Liver (tissue), 9 donors: Measurements from ENCODE around the gene GPATCH8. TPM values are rescaled to one million over a fixed set of nuclear protein-coding genes. Genes with fewer than 3 reads are reported as not detected.

Experiments
- DNase-seq: peaks from one replicate; pipeline ENCODE4 v3.0.0-alpha.2; 2017; ENCODE audit warnings: low spot score
- H3K27ac ChIP-seq, 2 donors: one replicate each; pipeline ENCODE4 v1.7.0; 2013; ENCODE audit warnings: inconsistent platforms in 2 of 2, low read length in 2 of 2, control low read depth in 1 of 2, low read depth in 1 of 2, mild to moderate bottlenecking in 1 of 2
- H3K27me3 ChIP-seq, 4 donors: one replicate each; pipeline versions ENCODE4 v1.6.1 to v1.7.0; 2013; ENCODE audit warnings: low read length in 3 of 4, inconsistent platforms in 1 of 4, mild to moderate bottlenecking in 1 of 4, moderate library complexity in 1 of 4; ENCODE audit not compliant: control insufficient read depth in 4 of 4, insufficient read depth in 4 of 4
- H3K36me3 ChIP-seq, 4 donors: one replicate each; pipeline versions ENCODE4 v1.6.1 to v1.7.0; 2013; ENCODE audit warnings: low read length in 3 of 4, mild to moderate bottlenecking in 3 of 4, low read depth in 1 of 4, moderate library complexity in 1 of 4; ENCODE audit not compliant: control insufficient read depth in 4 of 4, insufficient read depth in 3 of 4
- H3K4me1 ChIP-seq, 4 donors: one replicate each; pipeline versions ENCODE4 v1.6.1 to v1.7.0; 2013; ENCODE audit warnings: low read length in 3 of 4, mild to moderate bottlenecking in 3 of 4, moderate library complexity in 1 of 4; ENCODE audit not compliant: control insufficient read depth in 4 of 4, insufficient read depth in 4 of 4
- H3K4me3 ChIP-seq, 3 donors: one replicate each; pipeline versions ENCODE4 v1.6.1 to v1.7.0; 2013; ENCODE audit warnings: low read length in 3 of 3, control low read depth in 1 of 3, low read depth in 1 of 3, mild to moderate bottlenecking in 1 of 3
- H3K9ac ChIP-seq, 2 donors: one replicate each; pipeline ENCODE4 v1.7.0; 2013; ENCODE audit warnings: low read length in 2 of 2, mild to moderate bottlenecking in 2 of 2, moderate library complexity in 2 of 2, control low read depth in 1 of 2, low read depth in 1 of 2
- H3K9me3 ChIP-seq, 4 donors: one replicate each; pipeline versions ENCODE4 v1.6.1 to v1.7.0; 2013; ENCODE audit warnings: low read length in 3 of 4; ENCODE audit not compliant: control insufficient read depth in 4 of 4
- EGR1 ChIP-seq, 2 donors: IDR thresholded peaks; 2 replicates each; pipeline ENCODE4 v1.6.1; 2016 to 2018; ENCODE audit warnings: antibody characterized with exemption in 2 of 2, low read depth in 2 of 2
- FOXA1 ChIP-seq: IDR thresholded peaks from 2 replicates; pipeline ENCODE4 v1.6.1; 2016; ENCODE audit warnings: antibody characterized with exemption
- FOXA2 ChIP-seq: IDR thresholded peaks from 2 replicates; pipeline ENCODE4 v1.6.1; 2016; ENCODE audit warnings: antibody characterized with exemption
- GABPA ChIP-seq, 2 donors: IDR thresholded peaks in 1 of 2; conservative IDR thresholded peaks in 1 of 2; 2 replicates each; pipeline ENCODE4 v1.6.1; 2016; ENCODE audit warnings: antibody characterized with exemption in 2 of 2, mild to moderate bottlenecking in 1 of 2, moderate library complexity in 1 of 2
- HNF4A ChIP-seq, 2 donors: conservative IDR thresholded peaks; 2 replicates each; pipeline ENCODE4 v1.6.1; 2016; ENCODE audit warnings: antibody characterized with exemption in 2 of 2, mild to moderate bottlenecking in 2 of 2
- HNF4G ChIP-seq: IDR thresholded peaks from 2 replicates; pipeline ENCODE4 v1.6.1; 2016; ENCODE audit warnings: antibody characterized with exemption
- JUND ChIP-seq, 2 donors: IDR thresholded peaks; 2 replicates each; pipeline ENCODE4 v1.6.1; 2016; ENCODE audit warnings: antibody characterized with exemption in 2 of 2
- NR2F2 ChIP-seq: IDR thresholded peaks from 2 replicates; pipeline ENCODE4 v1.6.1; 2016; ENCODE audit warnings: antibody characterized with exemption
- RAD21 ChIP-seq, 2 donors: IDR thresholded peaks; 2 replicates each; pipeline ENCODE4 v1.6.1; 2016; ENCODE audit warnings: antibody characterized with exemption in 2 of 2, mild to moderate bottlenecking in 2 of 2
- SP1 ChIP-seq: IDR thresholded peaks from 2 replicates; pipeline ENCODE4 v1.6.1; 2018; ENCODE audit warnings: antibody characterized with exemption, mild to moderate bottlenecking
- TAF1 ChIP-seq: conservative IDR thresholded peaks from 2 replicates; pipeline ENCODE4 v1.6.1; 2016; ENCODE audit warnings: antibody characterized with exemption, mild to moderate bottlenecking
- YY1 ChIP-seq: IDR thresholded peaks from 2 replicates; pipeline ENCODE4 v1.6.1; 2016; ENCODE audit warnings: antibody characterized with exemption, mild to moderate bottlenecking
- WGBS: extraction: QIAGEN DNeasy Blood & Tissue Kit; methylation state at CpG from one replicate; pipeline ENCODE4 v1.1.7; 2013; 5-methylcytosine and 5-hydroxymethylcytosine counted together
- polyA plus RNA-seq, 2 donors: library from polyadenylated mRNA; stranded (reverse) in 1 of 2; unstranded in 1 of 2; fragments of 200-250 nt in 1 of 2; fragments of >200 nt in 1 of 2; fragmentation: Nextera tagmentation in 1 of 2; extraction: Ambion mirVana in 1 of 2; gene quantifications; one replicate each; pipeline versions ENCODE4 v1.2.1 to v1.2.3, GENCODE V29; 2013 to 2015
- total RNA-seq, 2 donors: library from RNA; depleted of rRNA; stranded (reverse); fragments of >200 nt; gene quantifications; one replicate each; pipeline ENCODE4 v1.2.3, GENCODE V29; 2014
- TF ChIP-seq, protein P1 (sequence below): IDR thresholded peaks from 2 replicates; pipeline ENCODE4 v1.6.1; 2016; ENCODE audit warnings: antibody characterized with exemption
- TF ChIP-seq, protein P2 (sequence below): IDR thresholded peaks from 2 replicates; pipeline ENCODE4 v1.6.1; 2016; ENCODE audit warnings: antibody characterized with exemption
- TF ChIP-seq, protein P3 (sequence below): IDR thresholded peaks from 2 replicates; pipeline ENCODE4 v1.6.1; 2016; ENCODE audit warnings: antibody characterized with exemption
- TF ChIP-seq, protein P4 (sequence below): fragments of 150-350 bp; IDR thresholded peaks from 2 replicates; pipeline ENCODE4 v1.5.1; 2017; ENCODE audit warnings: improper control_type of control experiment, low read depth, low read length; ENCODE audit not compliant: missing input control
- TF ChIP-seq, protein P5 (sequence below): IDR thresholded peaks from 2 replicates; pipeline ENCODE4 v1.6.1; 2016; ENCODE audit warnings: antibody characterized with exemption, mild to moderate bottlenecking
- donor health status: healthy.
- donor health status: healthy.
- donor health status: healthy.
- donor health status: healthy.
- donor health status: healthy.

The GPATCH8 gene
- total and polyA plus RNA-seq, 4 donors: 4.2 to 21.8 (median 9.9) TPM

DNA sequence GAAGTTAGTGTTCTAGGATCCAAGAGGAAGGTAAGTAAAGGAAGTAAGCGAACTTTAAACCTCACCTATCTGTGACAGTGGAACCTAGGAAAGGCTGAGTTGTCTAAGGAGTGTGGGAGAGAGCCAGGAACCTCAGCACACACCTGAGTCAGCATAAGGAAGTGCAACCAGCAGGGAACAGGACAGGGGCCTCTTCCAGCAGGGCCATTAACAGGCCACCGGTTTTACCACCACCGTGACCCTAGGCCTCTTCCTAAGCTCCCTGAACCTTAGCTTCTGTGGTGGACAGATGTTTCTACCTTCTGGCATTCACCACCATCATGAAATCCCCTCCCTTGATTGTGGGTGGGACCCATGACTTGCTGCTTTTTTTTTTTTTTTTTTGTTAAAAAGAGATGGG is 26.7 kb upstream of the GPATCH8 start:
- no peak for DNase-seq
- TF ChIP-seq, protein P1, sequence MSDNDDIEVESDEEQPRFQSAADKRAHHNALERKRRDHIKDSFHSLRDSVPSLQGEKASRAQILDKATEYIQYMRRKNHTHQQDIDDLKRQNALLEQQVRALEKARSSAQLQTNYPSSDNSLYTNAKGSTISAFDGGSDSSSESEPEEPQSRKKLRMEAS: no peak
- TF ChIP-seq, protein P2, sequence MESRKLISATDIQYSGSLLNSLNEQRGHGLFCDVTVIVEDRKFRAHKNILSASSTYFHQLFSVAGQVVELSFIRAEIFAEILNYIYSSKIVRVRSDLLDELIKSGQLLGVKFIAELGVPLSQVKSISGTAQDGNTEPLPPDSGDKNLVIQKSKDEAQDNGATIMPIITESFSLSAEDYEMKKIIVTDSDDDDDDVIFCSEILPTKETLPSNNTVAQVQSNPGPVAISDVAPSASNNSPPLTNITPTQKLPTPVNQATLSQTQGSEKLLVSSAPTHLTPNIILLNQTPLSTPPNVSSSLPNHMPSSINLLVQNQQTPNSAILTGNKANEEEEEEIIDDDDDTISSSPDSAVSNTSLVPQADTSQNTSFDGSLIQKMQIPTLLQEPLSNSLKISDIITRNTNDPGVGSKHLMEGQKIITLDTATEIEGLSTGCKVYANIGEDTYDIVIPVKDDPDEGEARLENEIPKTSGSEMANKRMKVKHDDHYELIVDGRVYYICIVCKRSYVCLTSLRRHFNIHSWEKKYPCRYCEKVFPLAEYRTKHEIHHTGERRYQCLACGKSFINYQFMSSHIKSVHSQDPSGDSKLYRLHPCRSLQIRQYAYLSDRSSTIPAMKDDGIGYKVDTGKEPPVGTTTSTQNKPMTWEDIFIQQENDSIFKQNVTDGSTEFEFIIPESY: no peak
- TF ChIP-seq, protein P3, sequence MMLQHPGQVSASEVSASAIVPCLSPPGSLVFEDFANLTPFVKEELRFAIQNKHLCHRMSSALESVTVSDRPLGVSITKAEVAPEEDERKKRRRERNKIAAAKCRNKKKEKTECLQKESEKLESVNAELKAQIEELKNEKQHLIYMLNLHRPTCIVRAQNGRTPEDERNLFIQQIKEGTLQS: no peak
- Histone ChIP-seq H3K4me3 (no peak overlapping the region), H3K4me1 (no peaks in the 10 kb centered on the region), H3K27ac (no peak overlapping the region), H3K36me3 (no peaks in the 10 kb centered on the region), H3K9me3 (no peaks in the 10 kb centered on the region), H3K27me3 (no peaks in the 10 kb centered on the region), H3K9ac (no peak overlapping the region)
- WGBS: 77% methylated on average over 3 of the region's 3 CpGs

DNA sequence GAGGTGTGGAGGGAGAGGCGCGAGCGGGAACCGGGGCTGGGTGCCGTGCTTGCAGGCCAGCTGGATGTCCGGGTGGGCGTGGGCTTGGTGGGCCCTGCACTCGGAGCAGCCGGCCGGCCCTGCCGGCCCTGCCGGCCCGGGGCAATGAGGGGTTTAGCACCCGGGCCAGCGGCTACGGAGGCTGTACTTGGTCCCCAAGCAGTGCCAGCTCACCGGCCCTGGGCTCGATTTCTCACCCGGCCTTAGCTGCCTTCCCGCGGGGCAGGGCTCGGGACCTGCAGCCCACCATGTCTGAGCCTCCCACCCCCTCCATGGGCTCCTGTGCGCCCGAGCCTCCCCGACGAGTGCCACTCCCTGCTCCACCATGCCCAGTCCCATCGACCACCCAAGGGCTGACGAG is 24.7 kb upstream of the GPATCH8 start:
- Histone ChIP-seq H3K27me3 (peaks cover 0 to 2% (median 0%) of the 10 kb centered on the region in 4 donors), H3K4me3 (no peak overlapping the region), H3K9ac (no peak overlapping the region), H3K27ac (no peak overlapping the region), H3K9me3 (no peaks in the 10 kb centered on the region), H3K36me3 (no peaks in the 10 kb centered on the region), H3K4me1 (no peaks in the 10 kb centered on the region)
- DNase-seq: no peak
- TF ChIP-seq NR2F2 (no peak), YY1 (no peak), EGR1 (IDR thresholded peaks at IDR 0.05; ENCODE audit: low read depth in 2 of 2) (no peak), GABPA (IDR thresholded peaks at IDR 0.05 in 1 of 2, conservative IDR thresholded peaks at IDR 0.05 in 1 of 2) (no peak), FOXA2 (no peak), JUND (IDR thresholded peaks at IDR 0.05) (no peak), SP1 (no peak), HNF4G (no peak), HNF4A (conservative IDR thresholded peaks at IDR 0.05) (no peak), TAF1 (no peak), FOXA1 (no peak), RAD21 (IDR thresholded peaks at IDR 0.05) (no peak)
- TF ChIP-seq, protein P1: no peak
- TF ChIP-seq, protein P4, sequence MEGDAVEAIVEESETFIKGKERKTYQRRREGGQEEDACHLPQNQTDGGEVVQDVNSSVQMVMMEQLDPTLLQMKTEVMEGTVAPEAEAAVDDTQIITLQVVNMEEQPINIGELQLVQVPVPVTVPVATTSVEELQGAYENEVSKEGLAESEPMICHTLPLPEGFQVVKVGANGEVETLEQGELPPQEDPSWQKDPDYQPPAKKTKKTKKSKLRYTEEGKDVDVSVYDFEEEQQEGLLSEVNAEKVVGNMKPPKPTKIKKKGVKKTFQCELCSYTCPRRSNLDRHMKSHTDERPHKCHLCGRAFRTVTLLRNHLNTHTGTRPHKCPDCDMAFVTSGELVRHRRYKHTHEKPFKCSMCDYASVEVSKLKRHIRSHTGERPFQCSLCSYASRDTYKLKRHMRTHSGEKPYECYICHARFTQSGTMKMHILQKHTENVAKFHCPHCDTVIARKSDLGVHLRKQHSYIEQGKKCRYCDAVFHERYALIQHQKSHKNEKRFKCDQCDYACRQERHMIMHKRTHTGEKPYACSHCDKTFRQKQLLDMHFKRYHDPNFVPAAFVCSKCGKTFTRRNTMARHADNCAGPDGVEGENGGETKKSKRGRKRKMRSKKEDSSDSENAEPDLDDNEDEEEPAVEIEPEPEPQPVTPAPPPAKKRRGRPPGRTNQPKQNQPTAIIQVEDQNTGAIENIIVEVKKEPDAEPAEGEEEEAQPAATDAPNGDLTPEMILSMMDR: no peak
- TF ChIP-seq, protein P5, sequence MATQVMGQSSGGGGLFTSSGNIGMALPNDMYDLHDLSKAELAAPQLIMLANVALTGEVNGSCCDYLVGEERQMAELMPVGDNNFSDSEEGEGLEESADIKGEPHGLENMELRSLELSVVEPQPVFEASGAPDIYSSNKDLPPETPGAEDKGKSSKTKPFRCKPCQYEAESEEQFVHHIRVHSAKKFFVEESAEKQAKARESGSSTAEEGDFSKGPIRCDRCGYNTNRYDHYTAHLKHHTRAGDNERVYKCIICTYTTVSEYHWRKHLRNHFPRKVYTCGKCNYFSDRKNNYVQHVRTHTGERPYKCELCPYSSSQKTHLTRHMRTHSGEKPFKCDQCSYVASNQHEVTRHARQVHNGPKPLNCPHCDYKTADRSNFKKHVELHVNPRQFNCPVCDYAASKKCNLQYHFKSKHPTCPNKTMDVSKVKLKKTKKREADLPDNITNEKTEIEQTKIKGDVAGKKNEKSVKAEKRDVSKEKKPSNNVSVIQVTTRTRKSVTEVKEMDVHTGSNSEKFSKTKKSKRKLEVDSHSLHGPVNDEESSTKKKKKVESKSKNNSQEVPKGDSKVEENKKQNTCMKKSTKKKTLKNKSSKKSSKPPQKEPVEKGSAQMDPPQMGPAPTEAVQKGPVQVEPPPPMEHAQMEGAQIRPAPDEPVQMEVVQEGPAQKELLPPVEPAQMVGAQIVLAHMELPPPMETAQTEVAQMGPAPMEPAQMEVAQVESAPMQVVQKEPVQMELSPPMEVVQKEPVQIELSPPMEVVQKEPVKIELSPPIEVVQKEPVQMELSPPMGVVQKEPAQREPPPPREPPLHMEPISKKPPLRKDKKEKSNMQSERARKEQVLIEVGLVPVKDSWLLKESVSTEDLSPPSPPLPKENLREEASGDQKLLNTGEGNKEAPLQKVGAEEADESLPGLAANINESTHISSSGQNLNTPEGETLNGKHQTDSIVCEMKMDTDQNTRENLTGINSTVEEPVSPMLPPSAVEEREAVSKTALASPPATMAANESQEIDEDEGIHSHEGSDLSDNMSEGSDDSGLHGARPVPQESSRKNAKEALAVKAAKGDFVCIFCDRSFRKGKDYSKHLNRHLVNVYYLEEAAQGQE: no peak
- TF ChIP-seq, protein P3: no peak
- TF ChIP-seq, protein P2: no peak
- WGBS: 94% methylated on average over 28 of the region's 28 CpGs
